ENCODE data around the gene USP17L13.
"Not testable (repeated sequence)": the region's sequence is repeated elsewhere in the genome, so short reads cannot be mapped to it uniquely, and the experiment has no call there.

USP17L13 gene

DNA sequence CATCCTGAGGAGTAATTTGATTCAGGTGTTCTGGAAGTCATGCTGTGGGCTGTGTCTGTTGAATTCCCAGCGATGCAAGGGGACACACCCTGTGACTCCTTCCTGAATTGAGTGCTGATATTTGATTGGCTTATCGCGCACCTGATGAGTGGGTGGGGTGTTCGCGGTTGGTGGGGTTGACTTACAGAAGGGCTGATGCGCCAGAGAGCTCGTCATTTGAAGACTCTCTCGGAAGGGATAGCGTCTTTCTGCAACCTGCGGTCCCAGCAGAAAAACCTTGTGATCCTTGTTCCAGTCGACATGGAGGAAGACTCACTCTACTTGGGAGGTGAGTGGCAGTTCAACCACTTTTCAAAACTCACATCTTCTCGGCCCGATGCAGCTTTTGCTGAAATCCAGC, 28.4 kb downstream of the USP17L13 start, which contains the start of gene USP17L19:
Gene USP17L19, plus strand, starts transcription at position 301 of the 400 bp plus-strand sequence. Its CDS starts 0 bp downstream, at position 301.
- not testable (repeated sequence) for H3K4me3 ChIP-seq (ENCODE audit: low read length in 2 of 2); H3K9ac ChIP-seq (ENCODE audit: low read depth in 1 of 2, low read length in 2 of 2); H3K27me3 ChIP-seq (ENCODE audit: control insufficient read depth in 2 of 2, insufficient read depth in 2 of 2, low read length in 2 of 2); H3K36me3 ChIP-seq (ENCODE audit: control insufficient read depth in 2 of 2, insufficient read depth in 2 of 2, low read length in 2 of 2); H3K27ac ChIP-seq (ENCODE audit: low read depth in 2 of 2, low read length in 2 of 2); H3K9me3 ChIP-seq (ENCODE audit: control insufficient read depth in 2 of 2, low read length in 2 of 2); H3K4me1 ChIP-seq (ENCODE audit: control insufficient read depth in 2 of 2, insufficient read depth in 2 of 2, low read length in 2 of 2)

DNA sequence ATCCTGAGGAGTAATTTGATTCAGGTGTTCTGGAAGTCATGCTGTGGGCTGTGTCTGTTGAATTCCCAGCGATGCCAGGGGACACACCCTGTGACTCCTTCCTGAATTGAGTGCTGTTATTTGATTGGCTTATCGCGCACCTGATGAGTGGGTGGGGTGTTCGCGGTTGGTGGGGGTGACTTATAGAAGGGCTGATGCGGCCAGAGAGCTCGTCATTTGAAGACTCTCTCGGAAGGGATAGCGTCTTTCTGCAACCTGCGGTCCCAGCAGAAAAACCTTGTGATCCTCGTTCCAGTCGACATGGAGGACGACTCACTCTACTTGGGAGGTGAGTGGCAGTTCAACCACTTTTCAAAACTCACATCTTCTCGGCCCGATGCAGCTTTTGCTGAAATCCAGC, 33.1 kb downstream of the USP17L13 start, which contains the start of gene USP17L20:
Gene USP17L20, plus strand, starts transcription at position 301 of the 400 bp plus-strand sequence. Its CDS starts 0 bp downstream, at position 301.
- H3K9ac ChIP-seq (ENCODE audit: low read depth in 1 of 2, low read length in 2 of 2); H3K4me3 ChIP-seq (ENCODE audit: low read length in 2 of 2); H3K27me3 ChIP-seq (ENCODE audit: control insufficient read depth in 2 of 2, insufficient read depth in 2 of 2, low read length in 2 of 2); H3K36me3 ChIP-seq (ENCODE audit: control insufficient read depth in 2 of 2, insufficient read depth in 2 of 2, low read length in 2 of 2); H3K27ac ChIP-seq (ENCODE audit: low read depth in 2 of 2, low read length in 2 of 2); H3K9me3 ChIP-seq (ENCODE audit: control insufficient read depth in 2 of 2, low read length in 2 of 2); H3K4me1 ChIP-seq (ENCODE audit: control insufficient read depth in 2 of 2, insufficient read depth in 2 of 2, low read length in 2 of 2): not testable (repeated sequence)

GRCh38 chr4:9262572-9262971, 37.9 kb downstream of the USP17L13 start, which contains the start of gene USP17L21:
USP17L21 (plus strand) TSS chr4:9262872; CDS start chr4:9262872, 0 bp downstream.
- not testable (repeated sequence) for H3K9me3 ChIP-seq (ENCODE audit: control insufficient read depth in 2 of 2, low read length in 2 of 2); H3K36me3 ChIP-seq (ENCODE audit: control insufficient read depth in 2 of 2, insufficient read depth in 2 of 2, low read length in 2 of 2); H3K9ac ChIP-seq (ENCODE audit: low read depth in 1 of 2, low read length in 2 of 2); H3K4me3 ChIP-seq (ENCODE audit: low read length in 2 of 2); H3K4me1 ChIP-seq (ENCODE audit: control insufficient read depth in 2 of 2, insufficient read depth in 2 of 2, low read length in 2 of 2); H3K27me3 ChIP-seq (ENCODE audit: control insufficient read depth in 2 of 2, insufficient read depth in 2 of 2, low read length in 2 of 2); H3K27ac ChIP-seq (ENCODE audit: low read depth in 2 of 2, low read length in 2 of 2)

- H3K27me3 ChIP-seq (ENCODE audit: control insufficient read depth in 2 of 2, insufficient read depth in 2 of 2, low read length in 2 of 2); H3K4me3 ChIP-seq (ENCODE audit: low read length in 2 of 2); H3K27ac ChIP-seq (ENCODE audit: low read depth in 2 of 2, low read length in 2 of 2); H3K9ac ChIP-seq (ENCODE audit: low read depth in 1 of 2, low read length in 2 of 2); H3K9me3 ChIP-seq (ENCODE audit: control insufficient read depth in 2 of 2, low read length in 2 of 2); H3K36me3 ChIP-seq (ENCODE audit: control insufficient read depth in 2 of 2, insufficient read depth in 2 of 2, low read length in 2 of 2); H3K4me1 ChIP-seq (ENCODE audit: control insufficient read depth in 2 of 2, insufficient read depth in 2 of 2, low read length in 2 of 2): not testable (repeated sequence)
These were observed 42.6 kb downstream of the USP17L13 start, which contains the start of gene USP17L22 for GRCh38 chr4:9267319-9267718. USP17L22 (plus strand) TSS chr4:9267619; CDS start chr4:9267619, 0 bp downstream.

- H3K9ac ChIP-seq (ENCODE audit: low read depth in 1 of 2, low read length in 2 of 2); H3K36me3 ChIP-seq (ENCODE audit: control insufficient read depth in 2 of 2, insufficient read depth in 2 of 2, low read length in 2 of 2); H3K4me3 ChIP-seq (ENCODE audit: low read length in 2 of 2); H3K27me3 ChIP-seq (ENCODE audit: control insufficient read depth in 2 of 2, insufficient read depth in 2 of 2, low read length in 2 of 2); H3K4me1 ChIP-seq (ENCODE audit: control insufficient read depth in 2 of 2, insufficient read depth in 2 of 2, low read length in 2 of 2); H3K27ac ChIP-seq (ENCODE audit: low read depth in 2 of 2, low read length in 2 of 2); H3K9me3 ChIP-seq (ENCODE audit: control insufficient read depth in 2 of 2, low read length in 2 of 2): not testable (repeated sequence)
These were observed 47.0 kb downstream of the USP17L13 start for GRCh38 chr4:9271719-9272118.
